Endodermal cell (in vitro differentiated cells): ENCODE measurements around the gene TTLL11. TPM values are rescaled to one million over a fixed set of nuclear protein-coding genes. Genes with fewer than 3 reads are reported as not detected.

Experiments
- DNase-seq: peaks from one replicate; pipeline ENCODE4 v3.0.0-alpha.2; 2017
- H3K27ac ChIP-seq: 2 replicates; pipeline ENCODE4 v1.5.1; 2013; ENCODE audit warnings: mild to moderate bottlenecking, low read depth, low read length, moderate library complexity
- H3K27me3 ChIP-seq: 2 replicates; pipeline ENCODE4 v1.6.1; 2013; ENCODE audit warnings: mild to moderate bottlenecking, low read length, moderate library complexity; ENCODE audit not compliant: insufficient read depth, control insufficient read depth, poor library complexity, severe bottlenecking
- H3K36me3 ChIP-seq: 2 replicates; pipeline ENCODE4 v1.7.0; 2013; ENCODE audit warnings: mild to moderate bottlenecking, low read length, moderate library complexity; ENCODE audit not compliant: control insufficient read depth, insufficient read depth
- H3K4me1 ChIP-seq: one replicate; pipeline ENCODE4 v1.7.0; 2013; ENCODE audit warnings: low read length; ENCODE audit not compliant: control insufficient read depth, insufficient read depth
- H3K4me3 ChIP-seq: 2 replicates; pipeline ENCODE4 v1.5.1; 2013; ENCODE audit warnings: mild to moderate bottlenecking, low read length, moderate library complexity
- H3K9ac ChIP-seq: 2 replicates; pipeline ENCODE4 v1.6.1; 2013; ENCODE audit warnings: mild to moderate bottlenecking, low read length, moderate library complexity; ENCODE audit not compliant: poor library complexity, severe bottlenecking; ENCODE audit errors: extremely low read depth
- H3K9me3 ChIP-seq: 2 replicates; pipeline ENCODE4 v1.6.1; 2013; ENCODE audit warnings: mild to moderate bottlenecking, low read length, moderate library complexity; ENCODE audit not compliant: control insufficient read depth
- H3K27ac Mint-ChIP-seq: 2 replicates; pipeline ENCODE4 v1.8.0; 2020; ENCODE audit warnings: mixed read lengths
- H3K27me3 Mint-ChIP-seq: 2 replicates; pipeline ENCODE4 v1.8.0; 2021; ENCODE audit warnings: mild to moderate bottlenecking, mixed read lengths; ENCODE audit not compliant: insufficient read depth
- H3K36me3 Mint-ChIP-seq: 2 replicates; pipeline ENCODE4 v1.8.0; 2020; ENCODE audit warnings: low read depth, mixed read lengths
- H3K4me1 Mint-ChIP-seq: 2 replicates; pipeline ENCODE4 v1.8.0; 2020; ENCODE audit warnings: mixed read lengths
- H3K4me3 Mint-ChIP-seq: 2 replicates; pipeline ENCODE4 v1.8.0; 2020; ENCODE audit warnings: mild to moderate bottlenecking, moderate library complexity, mixed read lengths
- H3K9me3 Mint-ChIP-seq: 2 replicates; pipeline ENCODE4 v1.8.0; 2020; ENCODE audit warnings: mild to moderate bottlenecking, mixed read lengths
- WGBS, 2 experiments: methylation state at CpG; one replicate each; pipeline versions ENCODE4 v1.1.5 to v1.1.7; 2013; ENCODE audit warnings: missing lambda C conversion rate in 2 of 2, mixed read lengths in 1 of 2; ENCODE audit not compliant: insufficient coverage in 1 of 2, insufficient read length in 1 of 2; 5-methylcytosine and 5-hydroxymethylcytosine counted together
- total RNA-seq, 2 donors: library from RNA; stranded (reverse); fragmentation: NEBNext Ultra II Directional in 1 of 2; extraction: Animal tissue kit (Norgen Biotek cat#: 25700) in 1 of 2; gene quantifications; 2 replicates in 1 of 2; 3 replicates in 1 of 2; pipeline ENCODE4 v1.2.1, GENCODE V29; 2021
- TF ChIP-seq, protein P1 (sequence below): fragments of 200-600 bp; sonication (generic); conservative IDR thresholded peaks from 2 replicates; pipeline ENCODE4 v1.5.0; 2021; ENCODE audit warnings: antibody characterized with exemption, mild to moderate bottlenecking

The TTLL11 gene
- total RNA-seq, 2 donors from 2014 or later = 0.68 TPM; not detected in 1

DNA sequence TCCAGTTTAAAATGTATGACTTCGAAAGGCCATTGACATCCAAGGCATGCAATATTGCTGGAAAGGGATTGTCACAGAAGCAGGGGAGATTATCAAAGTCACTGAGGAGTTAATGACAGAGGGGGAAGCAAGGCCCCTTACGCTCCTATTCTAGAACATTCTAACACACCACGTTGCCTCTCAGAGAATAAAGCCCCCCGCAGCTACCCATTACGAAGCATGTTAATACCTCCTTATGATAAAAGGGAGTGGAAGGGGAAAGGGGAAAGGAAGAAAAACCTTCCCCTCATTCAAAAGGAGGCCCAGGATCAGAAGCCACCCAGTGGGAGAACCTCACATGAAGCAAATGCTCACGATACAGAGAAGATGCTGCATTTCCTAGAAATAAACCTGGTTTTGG is 228.0 kb downstream of the TTLL11 start:
- peak; percentile 21 for DNase-seq
- H3K36me3 ChIP-seq = no peaks in the 10 kb centered on the region
- TF ChIP-seq, protein P1, sequence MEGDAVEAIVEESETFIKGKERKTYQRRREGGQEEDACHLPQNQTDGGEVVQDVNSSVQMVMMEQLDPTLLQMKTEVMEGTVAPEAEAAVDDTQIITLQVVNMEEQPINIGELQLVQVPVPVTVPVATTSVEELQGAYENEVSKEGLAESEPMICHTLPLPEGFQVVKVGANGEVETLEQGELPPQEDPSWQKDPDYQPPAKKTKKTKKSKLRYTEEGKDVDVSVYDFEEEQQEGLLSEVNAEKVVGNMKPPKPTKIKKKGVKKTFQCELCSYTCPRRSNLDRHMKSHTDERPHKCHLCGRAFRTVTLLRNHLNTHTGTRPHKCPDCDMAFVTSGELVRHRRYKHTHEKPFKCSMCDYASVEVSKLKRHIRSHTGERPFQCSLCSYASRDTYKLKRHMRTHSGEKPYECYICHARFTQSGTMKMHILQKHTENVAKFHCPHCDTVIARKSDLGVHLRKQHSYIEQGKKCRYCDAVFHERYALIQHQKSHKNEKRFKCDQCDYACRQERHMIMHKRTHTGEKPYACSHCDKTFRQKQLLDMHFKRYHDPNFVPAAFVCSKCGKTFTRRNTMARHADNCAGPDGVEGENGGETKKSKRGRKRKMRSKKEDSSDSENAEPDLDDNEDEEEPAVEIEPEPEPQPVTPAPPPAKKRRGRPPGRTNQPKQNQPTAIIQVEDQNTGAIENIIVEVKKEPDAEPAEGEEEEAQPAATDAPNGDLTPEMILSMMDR = no peak
- no peaks in the 10 kb centered on the region for H3K36me3 Mint-ChIP-seq
- no peaks in the 10 kb centered on the region for H3K27me3 ChIP-seq
- H3K27ac Mint-ChIP-seq = no peak overlapping the region
- H3K4me1 Mint-ChIP-seq = peaks cover 13% of the 10 kb centered on the region
- WGBS, 2 experiments = 69 to 85% methylated on average over 1 to 2 of the region's 6 CpGs
- no peaks in the 10 kb centered on the region for H3K9me3 Mint-ChIP-seq
- no peaks in the 10 kb centered on the region for H3K9me3 ChIP-seq
- H3K9ac ChIP-seq = no peak overlapping the region
- peaks cover 10% of the 10 kb centered on the region for H3K27me3 Mint-ChIP-seq
- no peaks in the 10 kb centered on the region for H3K4me1 ChIP-seq
- H3K4me3 Mint-ChIP-seq = no peak overlapping the region
- H3K4me3 ChIP-seq = no peak overlapping the region
- no peak overlapping the region for H3K27ac ChIP-seq

DNA sequence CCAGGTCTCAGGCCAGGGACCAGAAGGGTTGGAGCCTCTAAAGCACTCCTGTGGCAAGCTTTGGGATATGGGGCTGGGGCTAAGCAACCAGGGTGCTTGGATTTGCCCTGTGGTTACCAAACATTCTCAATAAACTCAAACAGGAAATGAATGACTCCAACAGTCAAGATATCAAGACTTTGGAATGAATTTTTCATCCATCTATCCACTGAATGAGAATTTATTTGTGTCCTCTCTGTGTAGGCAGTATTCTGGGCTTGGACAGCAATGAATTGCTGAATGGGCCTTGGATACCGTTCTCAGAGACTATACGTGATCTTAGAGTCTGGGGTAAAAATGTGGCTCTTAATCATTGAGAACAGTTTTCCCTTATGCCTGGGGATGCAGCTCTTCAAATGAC is 229.2 kb downstream of the TTLL11 start:
- Histone ChIP-seq H3K4me1 (no peaks in the 10 kb centered on the region), H3K9me3 (no peaks in the 10 kb centered on the region), H3K4me3 (no peak overlapping the region), H3K27me3 (no peaks in the 10 kb centered on the region), H3K36me3 (no peaks in the 10 kb centered on the region), H3K27ac (no peak overlapping the region), H3K9ac (no peak overlapping the region)
- no peak for DNase-seq
- Mint-ChIP-seq H3K36me3 (no peaks in the 10 kb centered on the region), H3K9me3 (no peaks in the 10 kb centered on the region), H3K4me3 (no peak overlapping the region), H3K27ac (no peak overlapping the region), H3K27me3 (peaks cover 10% of the 10 kb centered on the region), H3K4me1 (peaks cover 13% of the 10 kb centered on the region)
- TF ChIP-seq, protein P1 = no peak
- 94 to 100% methylated on average over 2 of the region's 2 CpGs for WGBS, 2 experiments

DNA sequence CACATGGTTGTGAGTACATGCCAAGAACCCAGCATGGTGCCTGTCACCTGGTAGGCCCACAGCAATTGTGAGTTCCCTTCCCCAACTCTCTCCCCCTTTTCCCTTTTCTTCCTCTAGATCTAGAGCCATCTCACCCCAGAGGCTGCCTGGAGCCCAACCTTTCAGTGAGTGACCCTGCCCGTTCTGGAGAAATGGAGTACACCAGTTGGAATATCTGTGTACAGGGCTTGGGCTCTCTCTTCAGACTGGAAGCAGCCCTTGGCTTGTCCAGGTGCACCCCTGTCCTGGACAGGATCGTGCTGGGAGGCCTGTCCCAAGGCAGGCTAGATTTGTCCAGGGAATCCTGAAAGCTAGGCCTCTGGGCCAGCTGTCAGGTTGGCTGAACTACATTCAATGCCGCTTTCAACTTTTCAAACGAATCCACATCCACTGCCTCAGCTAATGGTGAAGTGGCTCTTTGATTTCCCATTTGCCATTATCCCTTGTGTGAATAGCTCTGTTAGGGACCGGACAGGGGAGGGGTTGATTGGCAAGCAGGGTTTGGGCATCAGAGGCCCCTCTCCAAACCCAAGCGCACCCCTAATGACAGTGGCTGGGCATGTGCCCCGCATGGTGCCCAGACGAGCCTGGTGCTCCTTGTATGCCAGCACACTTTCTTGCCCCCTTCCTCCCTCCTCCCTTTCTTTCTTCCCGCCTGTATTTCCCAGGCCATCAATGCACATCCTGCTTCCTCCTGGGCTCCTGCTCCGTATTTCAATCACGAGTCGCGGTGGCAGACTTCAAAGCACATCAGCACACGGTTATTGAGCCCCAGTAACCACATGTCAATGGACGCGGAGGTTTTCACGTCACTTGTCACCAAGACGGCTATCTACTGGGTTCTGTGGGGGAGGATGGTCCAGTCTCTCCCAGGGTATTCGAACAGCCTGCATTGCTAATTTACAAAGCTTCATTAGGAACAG is 230.5 kb downstream of the TTLL11 start:
- Histone ChIP-seq H3K27me3 (no peaks in the 10 kb centered on the region), H3K27ac (no peak overlapping the region), H3K9ac (no peak overlapping the region), H3K9me3 (no peaks in the 10 kb centered on the region), H3K36me3 (no peaks in the 10 kb centered on the region), H3K4me1 (no peaks in the 10 kb centered on the region), H3K4me3 (no peak overlapping the region)
- H3K36me3 Mint-ChIP-seq = no peaks in the 10 kb centered on the region
- peaks cover 18% of the 10 kb centered on the region for H3K4me1 Mint-ChIP-seq
- H3K27me3 Mint-ChIP-seq = peaks cover 7% of the 10 kb centered on the region
- TF ChIP-seq, protein P1 = no peak
- H3K27ac Mint-ChIP-seq = no peak overlapping the region
- peak; percentile 56 for DNase-seq
- H3K9me3 Mint-ChIP-seq = no peaks in the 10 kb centered on the region
- no peak overlapping the region for H3K4me3 Mint-ChIP-seq
- 74 to 80% methylated on average over 9 to 19 of the region's 19 CpGs for WGBS, 2 experiments
